Stimulated activated naive CD8-positive, alpha-beta T cell treated with anti-CD3 and anti-CD28 coated beads, Interleukin-15, amount 100 ng/mL, for 72 hours (primary cell): ENCODE results near the gene LRRC31.

Experiments
- ATAC-seq: fragments of 150-1000 bp; cut with Tn5 transposase; 2 replicates; pipeline ENCODE4 v1.10.0; 2021; ENCODE audit warnings: mild to moderate bottlenecking, moderate library complexity
- DNase-seq, 2 donors: peaks; one replicate each; pipeline ENCODE4 v3.0.0; 2021 to 2022
- H3K27ac Mint-ChIP-seq, 2 donors: one replicate each; pipeline ENCODE4 v1.8.0; 2022; ENCODE audit warnings: mild to moderate bottlenecking in 2 of 2, mixed read lengths in 2 of 2, moderate library complexity in 2 of 2
- H3K27me3 Mint-ChIP-seq: one replicate; pipeline ENCODE4 v1.8.0; 2022; ENCODE audit warnings: mixed read lengths
- H3K4me1 Mint-ChIP-seq: one replicate; pipeline ENCODE4 v1.8.0; 2022; ENCODE audit warnings: mild to moderate bottlenecking, mixed read lengths
- H3K4me3 Mint-ChIP-seq, 2 donors: one replicate each; pipeline ENCODE4 v1.8.0; 2022; ENCODE audit warnings: mild to moderate bottlenecking in 2 of 2, mixed read lengths in 2 of 2, moderate library complexity in 1 of 2
- H3K9me3 Mint-ChIP-seq, 2 donors: one replicate each; pipeline ENCODE4 v1.8.0; 2022; ENCODE audit warnings: mixed read lengths in 2 of 2

LRRC31 gene

GRCh38 chr3:169879013-169879557, 9.3 kb upstream of the LRRC31 start:
- DNase-seq: no peak
- H3K9me3 Mint-ChIP-seq: no peaks in the 10 kb centered on the region
- H3K4me3 Mint-ChIP-seq: no peak overlapping the region
- ATAC-seq: no peak
- no peaks in the 10 kb centered on the region for H3K27me3 Mint-ChIP-seq
- H3K4me1 Mint-ChIP-seq: no peaks in the 10 kb centered on the region
- no peak overlapping the region for H3K27ac Mint-ChIP-seq

GRCh38 chr3:169871129-169871886, 1.6 kb upstream of the LRRC31 start:
- no peak for DNase-seq
- H3K27ac Mint-ChIP-seq: no peak overlapping the region
- H3K4me1 Mint-ChIP-seq: peaks cover 10% of the 10 kb centered on the region
- no peaks in the 10 kb centered on the region for H3K9me3 Mint-ChIP-seq
- H3K27me3 Mint-ChIP-seq: no peaks in the 10 kb centered on the region
- ATAC-seq: peak; percentile 45
- H3K4me3 Mint-ChIP-seq: no peak overlapping the region

GRCh38 chr3:169868369-169868768, 1.4 kb downstream of the LRRC31 start:
- H3K9me3 Mint-ChIP-seq: no peaks in the 10 kb centered on the region
- no peaks in the 10 kb centered on the region for H3K27me3 Mint-ChIP-seq
- no peak overlapping the region for H3K4me3 Mint-ChIP-seq
- ATAC-seq (no peak), DNase-seq (no peak)
- H3K4me1 Mint-ChIP-seq: peaks cover 34% of the 10 kb centered on the region
- no peak overlapping the region for H3K27ac Mint-ChIP-seq

- peaks cover 36% of the 10 kb centered on the region for H3K4me1 Mint-ChIP-seq
- H3K27ac Mint-ChIP-seq: no peak overlapping the region
- ATAC-seq (no peak), DNase-seq (no peak)
- no peak overlapping the region for H3K4me3 Mint-ChIP-seq
- H3K9me3 Mint-ChIP-seq: no peaks in the 10 kb centered on the region
- H3K27me3 Mint-ChIP-seq: no peaks in the 10 kb centered on the region
Measured at GRCh38 chr3:169867584-169868210, 2.0 kb downstream of the LRRC31 start.

- Mint-ChIP-seq H3K4me3 (peak overlapping the region in 1 of 2 donors; percentile 61), H3K27ac (peak overlapping the region; percentile 38 to 84), H3K27me3 (peaks cover 8% of the 10 kb centered on the region), H3K4me1 (peaks cover 26% of the 10 kb centered on the region), H3K9me3 (no peaks in the 10 kb centered on the region)
- DNase-seq (peak in 1 of 2 donors; percentile 21), ATAC-seq (peak; percentile 80)
Measured at GRCh38 chr3:169865176-169865767, 4.5 kb downstream of the LRRC31 start.

GRCh38 chr3:169864270-169864669, 5.5 kb downstream of the LRRC31 start:
- no peak overlapping the region for H3K4me3 Mint-ChIP-seq
- H3K27ac Mint-ChIP-seq: no peak overlapping the region
- peaks cover 26% of the 10 kb centered on the region for H3K4me1 Mint-ChIP-seq
- DNase-seq (no peak), ATAC-seq (no peak)
- peaks cover 8% of the 10 kb centered on the region for H3K27me3 Mint-ChIP-seq
- H3K9me3 Mint-ChIP-seq: no peaks in the 10 kb centered on the region

- ATAC-seq (peak; percentile 70), DNase-seq (peak; percentile 62 to 67)
- Mint-ChIP-seq H3K27me3 (peaks cover 8% of the 10 kb centered on the region), H3K27ac (no peak overlapping the region), H3K4me3 (no peak overlapping the region), H3K9me3 (no peaks in the 10 kb centered on the region), H3K4me1 (peaks cover 26% of the 10 kb centered on the region)
Measured at GRCh38 chr3:169863458-169863899, 6.3 kb downstream of the LRRC31 start.

- H3K27ac Mint-ChIP-seq: no peak overlapping the region
- DNase-seq (no peak), ATAC-seq (no peak)
- H3K4me1 Mint-ChIP-seq: peaks cover 26% of the 10 kb centered on the region
- no peaks in the 10 kb centered on the region for H3K9me3 Mint-ChIP-seq
- H3K27me3 Mint-ChIP-seq: peaks cover 18% of the 10 kb centered on the region
- H3K4me3 Mint-ChIP-seq: no peak overlapping the region
Measured at GRCh38 chr3:169861871-169862270, 7.9 kb downstream of the LRRC31 start.

GRCh38 chr3:169857811-169858210, 11.9 kb downstream of the LRRC31 start:
- Mint-ChIP-seq H3K9me3 (no peaks in the 10 kb centered on the region), H3K4me1 (no peaks in the 10 kb centered on the region), H3K27me3 (peaks cover 34% of the 10 kb centered on the region), H3K4me3 (no peak overlapping the region), H3K27ac (no peak overlapping the region)
- DNase-seq: no peak
- no peak for ATAC-seq

- Mint-ChIP-seq H3K27me3 (peaks cover 26% of the 10 kb centered on the region), H3K4me1 (no peaks in the 10 kb centered on the region)
Measured at GRCh38 chr3:169855514-169855913, 14.2 kb downstream of the LRRC31 start.

GRCh38 chr3:169850618-169851017, 19.1 kb downstream of the LRRC31 start:
- no peak for ATAC-seq
- Mint-ChIP-seq H3K27me3 (peaks cover 17% of the 10 kb centered on the region), H3K4me1 (no peaks in the 10 kb centered on the region), H3K27ac (no peak overlapping the region), H3K9me3 (no peaks in the 10 kb centered on the region), H3K4me3 (no peak overlapping the region)
- no peak for DNase-seq

More at GRCh38 chr3:169855514-169855913, 14.2 kb downstream of the LRRC31 start:
- Mint-ChIP-seq H3K27ac (no peak overlapping the region), H3K4me3 (no peak overlapping the region), H3K9me3 (no peaks in the 10 kb centered on the region)
- ATAC-seq: no peak
- no peak for DNase-seq

- H3K4me3 Mint-ChIP-seq: no peak overlapping the region
Measured at GRCh38 chr3:169848741-169849140, 21.0 kb downstream of the LRRC31 start.

GRCh38 chr3:169847896-169848295, 21.8 kb downstream of the LRRC31 start:
- H3K27ac Mint-ChIP-seq: no peak overlapping the region
- H3K27me3 Mint-ChIP-seq: peaks cover 8% of the 10 kb centered on the region
- H3K4me1 Mint-ChIP-seq: no peaks in the 10 kb centered on the region
- no peak for DNase-seq
- no peak for ATAC-seq
- H3K4me3 Mint-ChIP-seq: no peak overlapping the region
- H3K9me3 Mint-ChIP-seq: no peaks in the 10 kb centered on the region

More at GRCh38 chr3:169848741-169849140, 21.0 kb downstream of the LRRC31 start:
- H3K9me3 Mint-ChIP-seq: no peaks in the 10 kb centered on the region
- H3K27ac Mint-ChIP-seq: no peak overlapping the region
- H3K4me1 Mint-ChIP-seq: no peaks in the 10 kb centered on the region
- ATAC-seq: no peak
- no peak for DNase-seq
- peaks cover 8% of the 10 kb centered on the region for H3K27me3 Mint-ChIP-seq

- ATAC-seq (no peak), DNase-seq (no peak)
- Mint-ChIP-seq H3K9me3 (no peaks in the 10 kb centered on the region), H3K4me1 (no peaks in the 10 kb centered on the region), H3K27ac (peak overlapping the region in 1 of 2 donors; percentile 72), H3K27me3 (peaks cover 8% of the 10 kb centered on the region), H3K4me3 (no peak overlapping the region)
Measured at GRCh38 chr3:169846458-169847193, 23.1 kb downstream of the LRRC31 start.

- no peak for ATAC-seq
- no peaks in the 10 kb centered on the region for H3K4me1 Mint-ChIP-seq
- no peak for DNase-seq
- no peak overlapping the region for H3K27ac Mint-ChIP-seq
- H3K9me3 Mint-ChIP-seq: no peaks in the 10 kb centered on the region
- H3K4me3 Mint-ChIP-seq: no peak overlapping the region
- peaks cover 12% of the 10 kb centered on the region for H3K27me3 Mint-ChIP-seq
Measured at GRCh38 chr3:169842960-169843359, 26.8 kb downstream of the LRRC31 start.
